ENCODE data around the gene CSTPP1. TPM values are rescaled to one million over a fixed set of nuclear protein-coding genes. Genes with fewer than 3 reads are reported as not detected.
"Not testable (repeated sequence)": the region's sequence is repeated elsewhere in the genome, so short reads cannot be mapped to it uniquely, and the experiment has no call there.

Gene CSTPP1
- total RNA-seq, 5 donors from 2014 or later (not counting 1 experiment from before 2014, with no cell fraction given) = 13.3 to 16.9 (median 15.0) TPM

GRCh38 chr11:46984548-46984947 lies 48.0 kb downstream of the CSTPP1 start:
- H3K4me1 Mint-ChIP-seq = peaks cover 13 to 17% (median 13%) of the 10 kb centered on the region in 3 donors
- no peak for ATAC-seq (replicated peaks in 1 of 4)
- no peaks in the 10 kb centered on the region for H3K27me3 Mint-ChIP-seq
- WGBS (ENCODE audit: insufficient coverage) = no CpG with 5 or more reads among the region's 2 CpGs
- no peak overlapping the region for H3K27ac ChIP-seq (ENCODE audit: low read length)
- H3K4me3 ChIP-seq (ENCODE audit: control insufficient read depth in 1 of 2, extremely low read depth in 1 of 2, low read length in 1 of 2) = no peak overlapping the region
- no peaks in the 10 kb centered on the region for H3K9me3 ChIP-seq
- peaks cover 0 to under 1% (median 0%) of the 10 kb centered on the region in 3 donors for H3K9me3 Mint-ChIP-seq
- H3K36me3 Mint-ChIP-seq = peaks cover 19% of the 10 kb centered on the region
- ChIA-PET POLR2A (interaction anchor here in 1 of 2 donors (0.6 kb wide), 2 partner anchors 19 to 327 kb away, joined by 3 to 4 read pairs; no protein-coding TSS in a partner anchor), CTCF (interaction anchor here in 1 of 2 donors (0.6 kb wide), 1 partner anchor 18 kb away, joined by 3 read pairs; no protein-coding TSS in a partner anchor)
- no peak for DNase-seq
- H3K27ac Mint-ChIP-seq = no peak overlapping the region
- no peaks in the 10 kb centered on the region for H3K4me1 ChIP-seq (ENCODE audit: control insufficient read depth in 1 of 2, extremely low read depth in 1 of 2, insufficient read depth in 2 of 2, low read length in 2 of 2)
- no peaks in the 10 kb centered on the region for H3K36me3 ChIP-seq (ENCODE audit: control insufficient read depth in 2 of 2, extremely low read depth in 1 of 2, insufficient read depth in 1 of 2, low read length in 1 of 2)
- H3K4me3 Mint-ChIP-seq = no peak overlapping the region
- H3K27me3 ChIP-seq (replicated peaks in 1 of 2; ENCODE audit: control insufficient read depth in 2 of 2, extremely low read depth in 1 of 2, insufficient read depth in 2 of 2, low read length in 1 of 2) = no peaks in the 10 kb centered on the region

- Mint-ChIP-seq H3K27ac (no peak overlapping the region), H3K4me3 (no peak overlapping the region), H3K4me1 (peaks cover 13 to 17% (median 13%) of the 10 kb centered on the region in 3 donors), H3K36me3 (peaks cover 24% of the 10 kb centered on the region), H3K27me3 (no peaks in the 10 kb centered on the region), H3K9me3 (peaks cover 0 to 4% (median 0%) of the 10 kb centered on the region in 3 donors)
- H3K4me3 ChIP-seq (ENCODE audit: control insufficient read depth in 1 of 2, extremely low read depth in 1 of 2, low read length in 1 of 2) = no peak overlapping the region
- no peaks in the 10 kb centered on the region for H3K27me3 ChIP-seq (replicated peaks in 1 of 2; ENCODE audit: control insufficient read depth in 2 of 2, extremely low read depth in 1 of 2, insufficient read depth in 2 of 2, low read length in 1 of 2)
- 92% methylated on average over 3 of the region's 4 CpGs for WGBS (ENCODE audit: insufficient coverage)
- no peak for ATAC-seq (replicated peaks in 1 of 4)
- H3K9me3 ChIP-seq = no peaks in the 10 kb centered on the region
- ChIA-PET CTCF (no interaction called here), POLR2A (interaction anchor here in 1 of 2 donors (0.6 kb wide), 1 partner anchor 328 kb away, joined by 4 read pairs; no protein-coding TSS in a partner anchor)
- H3K4me1 ChIP-seq (ENCODE audit: control insufficient read depth in 1 of 2, extremely low read depth in 1 of 2, insufficient read depth in 2 of 2, low read length in 2 of 2) = no peaks in the 10 kb centered on the region
- H3K27ac ChIP-seq (ENCODE audit: low read length) = no peak overlapping the region
- DNase-seq = no peak
- no peaks in the 10 kb centered on the region for H3K36me3 ChIP-seq (ENCODE audit: control insufficient read depth in 2 of 2, extremely low read depth in 1 of 2, insufficient read depth in 1 of 2, low read length in 1 of 2)
These were observed 48.4 kb downstream of the CSTPP1 start for GRCh38 chr11:46984987-46985386.

GRCh38 chr11:46987183-46987582 lies 50.6 kb downstream of the CSTPP1 start:
- DNase-seq (no peak), ATAC-seq (replicated peaks in 1 of 4) (no peak)
- Histone ChIP-seq H3K36me3 (ENCODE audit: control insufficient read depth in 2 of 2, extremely low read depth in 1 of 2, insufficient read depth in 1 of 2, low read length in 1 of 2) (no peaks in the 10 kb centered on the region), H3K4me3 (ENCODE audit: control insufficient read depth in 1 of 2, extremely low read depth in 1 of 2, low read length in 1 of 2) (no peak overlapping the region), H3K9me3 (no peaks in the 10 kb centered on the region), H3K4me1 (ENCODE audit: control insufficient read depth in 1 of 2, extremely low read depth in 1 of 2, insufficient read depth in 2 of 2, low read length in 2 of 2) (no peaks in the 10 kb centered on the region), H3K27ac (ENCODE audit: low read length) (no peak overlapping the region), H3K27me3 (replicated peaks in 1 of 2; ENCODE audit: control insufficient read depth in 2 of 2, extremely low read depth in 1 of 2, insufficient read depth in 2 of 2, low read length in 1 of 2) (no peaks in the 10 kb centered on the region)
- Mint-ChIP-seq H3K4me3 (no peak overlapping the region), H3K27ac (no peak overlapping the region), H3K4me1 (peaks cover 2 to 9% (median 4%) of the 10 kb centered on the region in 3 donors), H3K36me3 (peaks cover 35% of the 10 kb centered on the region), H3K9me3 (peaks cover 0 to 6% (median 0%) of the 10 kb centered on the region in 3 donors), H3K27me3 (no peaks in the 10 kb centered on the region)
- POLR2A ChIA-PET = no interaction called here
- 100% methylated on average over 1 of the region's 3 CpGs for WGBS (ENCODE audit: insufficient coverage)
- CTCF ChIA-PET = no interaction called here

GRCh38 chr11:46989810-46990487 lies 53.4 kb downstream of the CSTPP1 start:
- H3K36me3 Mint-ChIP-seq = peaks cover 53% of the 10 kb centered on the region
- CTCF ChIA-PET = interaction anchor here in 1 of 2 donors (0.6 kb wide), 1 partner anchor 465 kb away, joined by 3 read pairs; no protein-coding TSS in a partner anchor
- peaks cover 0 to 16% (median 3%) of the 10 kb centered on the region in 3 donors for H3K9me3 Mint-ChIP-seq
- POLR2A ChIA-PET; H3K4me3 Mint-ChIP-seq; H3K27ac ChIP-seq (ENCODE audit: low read length); H3K27me3 Mint-ChIP-seq; H3K4me1 ChIP-seq (ENCODE audit: control insufficient read depth in 1 of 2, extremely low read depth in 1 of 2, insufficient read depth in 2 of 2, low read length in 2 of 2); H3K4me1 Mint-ChIP-seq; H3K36me3 ChIP-seq (ENCODE audit: control insufficient read depth in 2 of 2, extremely low read depth in 1 of 2, insufficient read depth in 1 of 2, low read length in 1 of 2); H3K27ac Mint-ChIP-seq; H3K27me3 ChIP-seq (replicated peaks in 1 of 2; ENCODE audit: control insufficient read depth in 2 of 2, extremely low read depth in 1 of 2, insufficient read depth in 2 of 2, low read length in 1 of 2); ATAC-seq (replicated peaks in 1 of 4); H3K4me3 ChIP-seq (ENCODE audit: control insufficient read depth in 1 of 2, extremely low read depth in 1 of 2, low read length in 1 of 2); H3K9me3 ChIP-seq; DNase-seq: not testable (repeated sequence)
- WGBS (ENCODE audit: insufficient coverage) = no CpG with 5 or more reads among the region's 1 CpG

- ATAC-seq (replicated peaks in 1 of 4) (no peak), DNase-seq (no peak)
- Histone ChIP-seq H3K9me3 (no peaks in the 10 kb centered on the region), H3K27me3 (replicated peaks in 1 of 2; ENCODE audit: control insufficient read depth in 2 of 2, extremely low read depth in 1 of 2, insufficient read depth in 2 of 2, low read length in 1 of 2) (no peaks in the 10 kb centered on the region), H3K4me3 (ENCODE audit: control insufficient read depth in 1 of 2, extremely low read depth in 1 of 2, low read length in 1 of 2) (no peak overlapping the region), H3K36me3 (ENCODE audit: control insufficient read depth in 2 of 2, extremely low read depth in 1 of 2, insufficient read depth in 1 of 2, low read length in 1 of 2) (no peaks in the 10 kb centered on the region), H3K4me1 (ENCODE audit: control insufficient read depth in 1 of 2, extremely low read depth in 1 of 2, insufficient read depth in 2 of 2, low read length in 2 of 2) (no peaks in the 10 kb centered on the region), H3K27ac (ENCODE audit: low read length) (no peak overlapping the region)
- Mint-ChIP-seq H3K27me3 (no peaks in the 10 kb centered on the region), H3K36me3 (peaks cover 64% of the 10 kb centered on the region), H3K4me1 (peaks cover 0 to 5% (median 3%) of the 10 kb centered on the region in 3 donors), H3K27ac (no peak overlapping the region), H3K9me3 (peaks cover 0 to 16% (median 3%) of the 10 kb centered on the region in 3 donors), H3K4me3 (no peak overlapping the region)
- POLR2A ChIA-PET = no interaction called here
- WGBS (ENCODE audit: insufficient coverage) = no CpG with 5 or more reads among the region's 2 CpGs
- CTCF ChIA-PET = no interaction called here
These were observed 54.8 kb downstream of the CSTPP1 start for GRCh38 chr11:46991391-46991790.

- H3K4me3 ChIP-seq (ENCODE audit: control insufficient read depth in 1 of 2, extremely low read depth in 1 of 2, low read length in 1 of 2); H3K4me1 ChIP-seq (ENCODE audit: control insufficient read depth in 1 of 2, extremely low read depth in 1 of 2, insufficient read depth in 2 of 2, low read length in 2 of 2); H3K27ac Mint-ChIP-seq; ATAC-seq (replicated peaks in 1 of 4); CTCF ChIA-PET; DNase-seq; H3K27ac ChIP-seq (ENCODE audit: low read length); H3K27me3 Mint-ChIP-seq; POLR2A ChIA-PET; H3K27me3 ChIP-seq (replicated peaks in 1 of 2; ENCODE audit: control insufficient read depth in 2 of 2, extremely low read depth in 1 of 2, insufficient read depth in 2 of 2, low read length in 1 of 2); H3K4me1 Mint-ChIP-seq; H3K36me3 ChIP-seq (ENCODE audit: control insufficient read depth in 2 of 2, extremely low read depth in 1 of 2, insufficient read depth in 1 of 2, low read length in 1 of 2); H3K9me3 ChIP-seq; H3K4me3 Mint-ChIP-seq: not testable (repeated sequence)
- H3K9me3 Mint-ChIP-seq = peaks cover 0 to 16% (median 3%) of the 10 kb centered on the region in 3 donors
- peaks cover 68% of the 10 kb centered on the region for H3K36me3 Mint-ChIP-seq
- WGBS (ENCODE audit: insufficient coverage) = no CpG with 5 or more reads among the region's 2 CpGs
These were observed 55.8 kb downstream of the CSTPP1 start for GRCh38 chr11:46992386-46992785.

All from T-cell (primary cell).